Lower lobe of right lung (tissue), 2 donors: ENCODE results near the gene CCDC144A. TPM values are rescaled to one million over a fixed set of nuclear protein-coding genes. Genes with fewer than 3 reads are reported as not detected.
"Not testable (repeated sequence)": the region's sequence is repeated elsewhere in the genome, so short reads cannot be mapped to it uniquely, and the experiment has no call there.

ENCODE experiments used
- ATAC-seq, 2 donors: fragments of 200-7000 bp; cut with Tn5 transposase; one replicate each; pipeline ENCODE4 v1.9.1; 2020 to 2022; ENCODE audit warnings: mild to moderate bottlenecking in 2 of 2, moderate library complexity in 2 of 2
- DNase-seq: peaks from one replicate; pipeline ENCODE4 v3.0.0-alpha.2; 2020
- H3K27ac ChIP-seq: fragments of 200-600 bp; one replicate; pipeline ENCODE4 v1.8.0; 2022
- H3K27me3 ChIP-seq: fragments of 200-600 bp; one replicate; pipeline ENCODE4 v1.8.0; 2022; ENCODE audit warnings: low read depth
- H3K36me3 ChIP-seq: fragments of 200-600 bp; one replicate; pipeline ENCODE4 v1.8.0; 2022; ENCODE audit warnings: mild to moderate bottlenecking
- H3K4me1 ChIP-seq: fragments of 200-600 bp; one replicate; pipeline ENCODE4 v1.8.0; 2022
- H3K4me3 ChIP-seq: fragments of 200-600 bp; one replicate; pipeline ENCODE4 v1.8.0; 2022; ENCODE audit warnings: mild to moderate bottlenecking
- H3K9me3 ChIP-seq: fragments of 200-600 bp; one replicate; pipeline ENCODE4 v1.8.0; 2022
- CTCF ChIP-seq: fragments of 200-600 bp; IDR thresholded peaks from one replicate; pipeline ENCODE4 v1.8.0; 2022; ENCODE audit warnings: antibody characterized with exemption, mild to moderate bottlenecking
- intact Hi-C: fragments of 100-400 bp; cut with DNase I; formaldehyde crosslinking; loops from one replicate; pipeline ENCODE4 v1.11.0; 2022
- total RNA-seq: library from RNA; stranded (reverse); fragmentation: NEBNext Ultra II Directional; extraction: Animal tissue kit (Norgen Biotek cat#: 25700); gene quantifications from one replicate; pipeline ENCODE4 v1.2.1, GENCODE V29; 2021
- donor health status: DM: no; HTN: yes; CAD: no; lungs with severe emphysema.

The CCDC144A gene
- total RNA-seq, 1 donor from 2014 or later = 14.1 TPM

- H3K36me3 ChIP-seq, H3K4me1 ChIP-seq, H3K4me3 ChIP-seq, H3K9me3 ChIP-seq, DNase-seq, H3K27ac ChIP-seq, H3K27me3 ChIP-seq, intact Hi-C loops: not testable (repeated sequence)
- ATAC-seq = peak in 1 of 2 donors; percentile 26
These were observed 55.6 kb downstream of the CCDC144A start for GRCh38 chr17:16745492-16746203.

GRCh38 chr17:16746571-16746970, 56.5 kb downstream of the CCDC144A start:
- H3K27ac ChIP-seq, H3K9me3 ChIP-seq, H3K4me3 ChIP-seq, intact Hi-C loops, H3K27me3 ChIP-seq, DNase-seq, H3K36me3 ChIP-seq, H3K4me1 ChIP-seq: not testable (repeated sequence)
- peak; percentile 57 to 65 for ATAC-seq

- H3K27me3 ChIP-seq, H3K4me1 ChIP-seq, H3K36me3 ChIP-seq, DNase-seq, H3K27ac ChIP-seq, ATAC-seq, H3K9me3 ChIP-seq, intact Hi-C loops, H3K4me3 ChIP-seq: not testable (repeated sequence)
These were observed 60.5 kb downstream of the CCDC144A start for GRCh38 chr17:16750515-16750914.

GRCh38 chr17:16751224-16751923, 61.3 kb downstream of the CCDC144A start:
- peak; percentile 86 for ATAC-seq
- H3K4me3 ChIP-seq = not testable (repeated sequence)

GRCh38 chr17:16751924-16752287, 61.9 kb downstream of the CCDC144A start:
- H3K9me3 ChIP-seq, H3K4me1 ChIP-seq, H3K27ac ChIP-seq, H3K4me3 ChIP-seq, H3K36me3 ChIP-seq, DNase-seq, H3K27me3 ChIP-seq, intact Hi-C loops: not testable (repeated sequence)
- ATAC-seq = peak; percentile 57 to 75

More at GRCh38 chr17:16751224-16751923, 61.3 kb downstream of the CCDC144A start:
- H3K4me1 ChIP-seq, DNase-seq, H3K9me3 ChIP-seq, H3K27ac ChIP-seq, intact Hi-C loops, H3K27me3 ChIP-seq, H3K36me3 ChIP-seq: not testable (repeated sequence)
- TF ChIP-seq CTCF = peak; percentile 46

- ATAC-seq = peak in 1 of 2 donors; percentile 51
- H3K4me3 ChIP-seq, H3K4me1 ChIP-seq, DNase-seq, H3K27ac ChIP-seq, intact Hi-C loops, H3K9me3 ChIP-seq, H3K27me3 ChIP-seq, H3K36me3 ChIP-seq: not testable (repeated sequence)
These were observed 67.5 kb downstream of the CCDC144A start for GRCh38 chr17:16757520-16757919.

GRCh38 chr17:16758177-16758576, 68.1 kb downstream of the CCDC144A start:
- H3K27ac ChIP-seq, intact Hi-C loops, H3K4me1 ChIP-seq, H3K9me3 ChIP-seq, ATAC-seq, H3K36me3 ChIP-seq, H3K27me3 ChIP-seq, H3K4me3 ChIP-seq, DNase-seq: not testable (repeated sequence)

GRCh38 chr17:16768290-16769175, 78.5 kb downstream of the CCDC144A start:
- H3K4me1 ChIP-seq, intact Hi-C loops, H3K4me3 ChIP-seq, ATAC-seq, H3K9me3 ChIP-seq, H3K27me3 ChIP-seq, H3K36me3 ChIP-seq, H3K27ac ChIP-seq, DNase-seq: not testable (repeated sequence)

- H3K9me3 ChIP-seq, intact Hi-C loops, DNase-seq, H3K27me3 ChIP-seq, H3K4me1 ChIP-seq, H3K4me3 ChIP-seq, H3K27ac ChIP-seq, H3K36me3 ChIP-seq: not testable (repeated sequence)
- ATAC-seq = peak; percentile 39 to 84
These were observed 82.5 kb downstream of the CCDC144A start for GRCh38 chr17:16772394-16773145.

GRCh38 chr17:16773146-16773522, 83.1 kb downstream of the CCDC144A start:
- peak; percentile 78 to 89 for ATAC-seq
- not testable (repeated sequence) for DNase-seq

GRCh38 chr17:16787851-16788250, 97.8 kb downstream of the CCDC144A start:
- ATAC-seq, intact Hi-C loops, DNase-seq, H3K4me3 ChIP-seq, H3K36me3 ChIP-seq, H3K4me1 ChIP-seq, H3K9me3 ChIP-seq, H3K27me3 ChIP-seq, H3K27ac ChIP-seq: not testable (repeated sequence)

More at GRCh38 chr17:16773146-16773522, 83.1 kb downstream of the CCDC144A start:
- intact Hi-C loops, H3K27ac ChIP-seq, H3K4me1 ChIP-seq, H3K9me3 ChIP-seq, H3K4me3 ChIP-seq, H3K36me3 ChIP-seq, H3K27me3 ChIP-seq: not testable (repeated sequence)
